ENCODE results near the gene BCS1L.

DNA sequence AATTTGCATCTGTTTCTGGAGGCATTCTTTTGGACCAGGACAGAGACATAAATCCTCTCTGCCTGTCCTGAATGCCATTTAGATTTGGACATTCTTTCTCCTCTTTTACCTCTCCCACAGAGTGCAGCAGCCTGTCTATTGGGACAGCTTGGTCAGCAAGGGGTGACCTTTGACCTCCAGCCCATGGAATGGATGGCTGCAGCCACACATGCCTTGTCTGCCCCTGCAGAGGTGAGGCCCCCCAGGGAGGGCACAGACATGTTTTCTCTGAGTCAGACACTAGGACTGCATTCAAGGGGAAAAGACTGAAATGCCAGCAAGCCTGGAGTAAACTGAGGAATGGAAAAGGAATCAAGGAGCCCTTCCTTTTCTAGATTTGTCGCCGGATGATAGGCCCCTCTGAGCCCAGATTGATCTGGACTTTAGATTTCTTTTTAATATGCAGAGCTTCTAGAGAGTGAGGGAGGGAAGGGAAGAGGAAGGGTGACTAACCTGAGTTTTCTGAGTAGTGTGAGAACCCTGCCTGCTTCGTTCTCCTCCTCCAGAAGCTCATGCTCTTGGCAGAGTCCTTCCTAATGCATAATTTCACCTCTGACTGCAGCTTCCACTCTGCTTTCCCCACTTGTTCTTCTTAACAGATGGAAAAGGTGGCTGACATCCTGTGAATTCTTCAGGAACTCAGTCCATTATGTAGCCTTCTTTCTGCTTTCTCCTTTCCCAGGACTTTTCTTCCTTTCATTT, 35.1 kb downstream of the BCS1L start:
- TF ChIP-seq, protein P1, sequence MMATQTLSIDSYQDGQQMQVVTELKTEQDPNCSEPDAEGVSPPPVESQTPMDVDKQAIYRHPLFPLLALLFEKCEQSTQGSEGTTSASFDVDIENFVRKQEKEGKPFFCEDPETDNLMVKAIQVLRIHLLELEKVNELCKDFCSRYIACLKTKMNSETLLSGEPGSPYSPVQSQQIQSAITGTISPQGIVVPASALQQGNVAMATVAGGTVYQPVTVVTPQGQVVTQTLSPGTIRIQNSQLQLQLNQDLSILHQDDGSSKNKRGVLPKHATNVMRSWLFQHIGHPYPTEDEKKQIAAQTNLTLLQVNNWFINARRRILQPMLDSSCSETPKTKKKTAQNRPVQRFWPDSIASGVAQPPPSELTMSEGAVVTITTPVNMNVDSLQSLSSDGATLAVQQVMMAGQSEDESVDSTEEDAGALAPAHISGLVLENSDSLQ (IDR thresholded peaks at IDR 0.05) = no peak
- TF ChIP-seq FOXM1 (IDR thresholded peaks at IDR 0.05; ENCODE audit: borderline replicate concordance) (no peak), BHLHE40 (IDR thresholded peaks at IDR 0.05; ENCODE audit: borderline replicate concordance) (no peak), SP1 (IDR thresholded peaks at IDR 0.05) (no peak), FOXA1 (IDR thresholded peaks at IDR 0.05) (no peak), ELF4 (IDR thresholded peaks at IDR 0.05) (no peak), ARNT (IDR thresholded peaks at IDR 0.05) (no peak), SUZ12 (IDR thresholded peaks at IDR 0.05) (no peak), TARDBP (IDR thresholded peaks at IDR 0.05) (no peak), NFRKB (IDR thresholded peaks at IDR 0.05) (no peak), FOXK2 (IDR thresholded peaks at IDR 0.05) (no peak)
